Ascending aorta (tissue), 2 donors: ENCODE results near the gene ARMC3. TPM values are rescaled to one million over a fixed set of nuclear protein-coding genes. Genes with fewer than 3 reads are reported as not detected.

ENCODE experiments used
- DNase-seq, 2 donors: peaks; one replicate each; pipeline ENCODE4 v3.0.0-alpha.2; 2019; ENCODE audit warnings: low spot score in 2 of 2
- H3K27ac ChIP-seq, 2 donors: fragments of 200-600 bp; sonication (generic); one replicate each; pipeline ENCODE4 v1.5.1; 2016 to 2017; ENCODE audit warnings: mild to moderate bottlenecking in 1 of 2
- H3K27me3 ChIP-seq: fragments of 200-600 bp; sonication (generic); one replicate; pipeline ENCODE4 v1.5.1; 2017
- H3K36me3 ChIP-seq, 2 donors: fragments of 200-600 bp; sonication (generic); one replicate each; pipeline ENCODE4 v1.5.1; 2016
- H3K4me1 ChIP-seq, 2 donors: fragments of 200-600 bp; sonication (generic); one replicate each; pipeline ENCODE4 v1.5.1; 2016 to 2017; ENCODE audit warnings: mild to moderate bottlenecking in 1 of 2
- H3K4me3 ChIP-seq, 2 donors: fragments of 200-600 bp; sonication (generic); one replicate each; pipeline ENCODE4 v1.5.1; 2016 to 2017; ENCODE audit warnings: mild to moderate bottlenecking in 1 of 2
- H3K9me3 ChIP-seq, 2 donors: fragments of 200-600 bp; sonication (generic); one replicate each; pipeline ENCODE4 v1.5.1; 2016
- CTCF ChIP-seq, 3 experiments: fragments of 200-600 bp in 2 of 3; fragments of 450-650 bp in 1 of 3; sonication (generic) in 2 of 3; IDR thresholded peaks; one replicate each; pipeline ENCODE4 v1.5.1; 2016 to 2019; ENCODE audit warnings: antibody characterized with exemption in 3 of 3, mild to moderate bottlenecking in 1 of 3, moderate library complexity in 1 of 3
- intact Hi-C: fragments of 100-400 bp; cut with DNase I; formaldehyde crosslinking; loops from one replicate; pipeline ENCODE4 v1.15.1; 2023
- total RNA-seq: library from RNA; depleted of rRNA; stranded (reverse); fragments of >200 nt; gene quantifications from one replicate; pipeline ENCODE4 v1.1.0, GENCODE V29; 2016

ARMC3 gene
- total RNA-seq, 1 donor from 2014 or later, result not detected

GRCh38 chr10:22993314-22993713, 65.5 kb downstream of the ARMC3 start:
- TF ChIP-seq CTCF (IDR thresholded peaks at IDR 0.05), result no peak
- H3K27ac ChIP-seq, result no peak overlapping the region
- intact Hi-C loops, result no loop called here
- H3K27me3 ChIP-seq, result no peaks in the 10 kb centered on the region
- DNase-seq, result no peak
- no peak overlapping the region for H3K4me3 ChIP-seq
- no peaks in the 10 kb centered on the region for H3K36me3 ChIP-seq
- no peaks in the 10 kb centered on the region for H3K9me3 ChIP-seq
- peaks cover 0 to 3% of the 10 kb centered on the region in 2 donors for H3K4me1 ChIP-seq

GRCh38 chr10:22997096-22997495, 69.2 kb downstream of the ARMC3 start:
- no peak for DNase-seq
- no peaks in the 10 kb centered on the region for H3K9me3 ChIP-seq
- TF ChIP-seq CTCF (IDR thresholded peaks at IDR 0.05), result no peak
- no peak overlapping the region for H3K4me3 ChIP-seq
- intact Hi-C loops, result no loop called here
- no peaks in the 10 kb centered on the region for H3K4me1 ChIP-seq
- no peaks in the 10 kb centered on the region for H3K27me3 ChIP-seq
- no peak overlapping the region for H3K27ac ChIP-seq
- H3K36me3 ChIP-seq, result no peaks in the 10 kb centered on the region

GRCh38 chr10:22998091-22998490, 70.2 kb downstream of the ARMC3 start:
- Histone ChIP-seq H3K4me1 (no peaks in the 10 kb centered on the region), H3K27ac (no peak overlapping the region), H3K4me3 (no peak overlapping the region), H3K9me3 (no peaks in the 10 kb centered on the region), H3K36me3 (no peaks in the 10 kb centered on the region), H3K27me3 (no peaks in the 10 kb centered on the region)
- no peak for TF ChIP-seq CTCF (IDR thresholded peaks at IDR 0.05)
- DNase-seq, result no peak
- intact Hi-C loops, result no loop called here

- Histone ChIP-seq H3K27ac (no peak overlapping the region), H3K27me3 (no peaks in the 10 kb centered on the region), H3K4me1 (no peaks in the 10 kb centered on the region), H3K36me3 (no peaks in the 10 kb centered on the region), H3K9me3 (no peaks in the 10 kb centered on the region), H3K4me3 (no peak overlapping the region)
- DNase-seq, result no peak
- intact Hi-C loops, result no loop called here
- TF ChIP-seq CTCF (IDR thresholded peaks at IDR 0.05), result no peak
Measured at GRCh38 chr10:22999942-23000341, 72.1 kb downstream of the ARMC3 start.

GRCh38 chr10:23001901-23002516, 74.2 kb downstream of the ARMC3 start:
- no peaks in the 10 kb centered on the region for H3K27me3 ChIP-seq
- no peaks in the 10 kb centered on the region for H3K36me3 ChIP-seq
- no peak for TF ChIP-seq CTCF (IDR thresholded peaks at IDR 0.05)
- no peaks in the 10 kb centered on the region for H3K9me3 ChIP-seq
- H3K4me3 ChIP-seq, result no peak overlapping the region
- H3K4me1 ChIP-seq, result no peaks in the 10 kb centered on the region
- intact Hi-C loops, result no loop called here
- H3K27ac ChIP-seq, result no peak overlapping the region
- no peak for DNase-seq

DNA sequence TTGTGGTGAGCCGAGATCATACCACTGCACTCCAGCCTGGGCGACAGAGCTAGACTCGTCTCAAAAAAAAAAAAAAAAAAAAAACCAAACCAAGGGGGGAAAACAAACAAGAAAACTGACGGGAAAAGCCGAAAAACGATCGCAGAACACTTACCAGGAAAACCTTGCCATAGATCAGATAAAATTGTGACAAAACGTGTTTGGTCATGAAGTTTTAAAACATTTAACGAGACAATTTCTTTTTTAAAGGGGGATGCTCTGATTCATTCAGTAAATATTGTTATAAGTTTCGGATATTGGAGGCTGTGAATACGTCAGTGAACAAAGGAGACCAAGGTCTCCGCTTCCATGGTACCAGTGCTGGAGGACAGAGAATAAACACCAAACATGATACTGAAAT, 77.3 kb downstream of the ARMC3 start:
- Histone ChIP-seq H3K4me1 (no peaks in the 10 kb centered on the region), H3K36me3 (no peaks in the 10 kb centered on the region), H3K4me3 (no peak overlapping the region), H3K27ac (no peak overlapping the region), H3K27me3 (no peaks in the 10 kb centered on the region), H3K9me3 (no peaks in the 10 kb centered on the region)
- intact Hi-C loops, result no loop called here
- no peak for TF ChIP-seq CTCF (IDR thresholded peaks at IDR 0.05)
- no peak for DNase-seq
